HepG2 (cell line): ENCODE data around the gene FAM114A1. TPM values are rescaled to one million over a fixed set of nuclear protein-coding genes. Genes with fewer than 3 reads are reported as not detected.

ENCODE experiments used
- E2F1 ChIP-seq: sonication (generic); formaldehyde crosslinking; IDR thresholded peaks from 2 replicates; pipeline ENCODE4 v1.5.0; 2020; ENCODE audit warnings: missing genetic modification reagents
- KLF16 ChIP-seq, 2 experiments: sonication (generic) in 1 of 2; formaldehyde crosslinking in 1 of 2; IDR thresholded peaks; 2 replicates each; pipeline versions ENCODE4 v1.6.1 to v1.8.0; 2016 to 2023; ENCODE audit warnings: missing genetic modification reagents in 2 of 2, missing compliant biosample characterization in 1 of 2
- MTF1 ChIP-seq: sonication (generic); formaldehyde crosslinking; IDR thresholded peaks from 2 replicates; pipeline ENCODE4 v1.5.0; 2020; ENCODE audit warnings: missing genetic modification reagents
- PAXIP1 ChIP-seq: sonication (generic); formaldehyde crosslinking; conservative IDR thresholded peaks from 2 replicates; pipeline ENCODE4 v1.4.0; 2020; ENCODE audit warnings: mild to moderate bottlenecking, missing genetic modification reagents, moderate library complexity
- ZIK1 ChIP-seq: sonication (generic); formaldehyde crosslinking; IDR thresholded peaks from 2 replicates; pipeline ENCODE4 v1.5.0; 2020; ENCODE audit warnings: mild to moderate bottlenecking, low read depth, missing genetic modification reagents, borderline replicate concordance
- polyA plus RNA-seq, 8 experiments: library from polyadenylated mRNA; depleted of rRNA in 3 of 8; stranded (reverse) in 7 of 8; unstranded in 1 of 8; fragments of >200 nt; fragmentation: Illumina TruSeq in 4 of 8; extraction: Trizol in 4 of 8; gene quantifications; 2 replicates each; pipeline versions ENCODE4 v1.2.1 to v1.2.3, GENCODE V29; 2011 to 2016; ENCODE audit warnings: low read depth in 4 of 8, missing spikeins in 1 of 8, mixed read lengths in 1 of 8; ENCODE audit not compliant: insufficient read depth in 1 of 8
- total RNA-seq, 5 experiments: library from RNA; depleted of rRNA; stranded (reverse); fragments of >200 nt; fragmentation: Illumina TruSeq; extraction: Trizol; gene quantifications; 2 replicates each; pipeline ENCODE4 v1.2.3, GENCODE V29; 2016; ENCODE audit warnings: low read depth in 1 of 5
- TF ChIP-seq, protein P1 (sequence below): sonication (generic); formaldehyde crosslinking; IDR thresholded peaks from 2 replicates; pipeline ENCODE4 v1.4.0; 2020; ENCODE audit warnings: missing genetic modification reagents, borderline replicate concordance
- TF ChIP-seq, protein P2 (sequence below): sonication (generic); formaldehyde crosslinking; IDR thresholded peaks from 2 replicates; pipeline ENCODE4 v1.5.1; 2020; ENCODE audit warnings: mild to moderate bottlenecking, missing genetic modification reagents, borderline replicate concordance

Gene FAM114A1
- total and polyA plus RNA-seq, 2 of the 13 experiments (the other 11 are each of a cell fraction or from before 2014, with no cell fraction given): 61.0 to 76.9 TPM

- TF ChIP-seq, protein P1, sequence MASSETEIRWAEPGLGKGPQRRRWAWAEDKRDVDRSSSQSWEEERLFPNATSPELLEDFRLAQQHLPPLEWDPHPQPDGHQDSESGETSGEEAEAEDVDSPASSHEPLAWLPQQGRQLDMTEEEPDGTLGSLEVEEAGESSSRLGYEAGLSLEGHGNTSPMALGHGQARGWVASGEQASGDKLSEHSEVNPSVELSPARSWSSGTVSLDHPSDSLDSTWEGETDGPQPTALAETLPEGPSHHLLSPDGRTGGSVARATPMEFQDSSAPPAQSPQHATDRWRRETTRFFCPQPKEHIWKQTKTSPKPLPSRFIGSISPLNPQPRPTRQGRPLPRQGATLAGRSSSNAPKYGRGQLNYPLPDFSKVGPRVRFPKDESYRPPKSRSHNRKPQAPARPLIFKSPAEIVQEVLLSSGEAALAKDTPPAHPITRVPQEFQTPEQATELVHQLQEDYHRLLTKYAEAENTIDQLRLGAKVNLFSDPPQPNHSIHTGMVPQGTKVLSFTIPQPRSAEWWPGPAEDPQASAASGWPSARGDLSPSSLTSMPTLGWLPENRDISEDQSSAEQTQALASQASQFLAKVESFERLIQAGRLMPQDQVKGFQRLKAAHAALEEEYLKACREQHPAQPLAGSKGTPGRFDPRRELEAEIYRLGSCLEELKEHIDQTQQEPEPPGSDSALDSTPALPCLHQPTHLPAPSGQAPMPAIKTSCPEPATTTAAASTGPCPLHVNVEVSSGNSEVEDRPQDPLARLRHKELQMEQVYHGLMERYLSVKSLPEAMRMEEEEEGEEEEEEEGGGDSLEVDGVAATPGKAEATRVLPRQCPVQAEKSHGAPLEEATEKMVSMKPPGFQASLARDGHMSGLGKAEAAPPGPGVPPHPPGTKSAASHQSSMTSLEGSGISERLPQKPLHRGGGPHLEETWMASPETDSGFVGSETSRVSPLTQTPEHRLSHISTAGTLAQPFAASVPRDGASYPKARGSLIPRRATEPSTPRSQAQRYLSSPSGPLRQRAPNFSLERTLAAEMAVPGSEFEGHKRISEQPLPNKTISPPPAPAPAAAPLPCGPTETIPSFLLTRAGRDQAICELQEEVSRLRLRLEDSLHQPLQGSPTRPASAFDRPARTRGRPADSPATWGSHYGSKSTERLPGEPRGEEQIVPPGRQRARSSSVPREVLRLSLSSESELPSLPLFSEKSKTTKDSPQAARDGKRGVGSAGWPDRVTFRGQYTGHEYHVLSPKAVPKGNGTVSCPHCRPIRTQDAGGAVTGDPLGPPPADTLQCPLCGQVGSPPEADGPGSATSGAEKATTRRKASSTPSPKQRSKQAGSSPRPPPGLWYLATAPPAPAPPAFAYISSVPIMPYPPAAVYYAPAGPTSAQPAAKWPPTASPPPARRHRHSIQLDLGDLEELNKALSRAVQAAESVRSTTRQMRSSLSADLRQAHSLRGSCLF (CRISPR knock-in tag): no peak
- 0 out of 2 replicates have a peak, but pooled peaks have one; percentile 2 for TF ChIP-seq ZIK1 (CRISPR knock-in tag)
- TF ChIP-seq, protein P2, sequence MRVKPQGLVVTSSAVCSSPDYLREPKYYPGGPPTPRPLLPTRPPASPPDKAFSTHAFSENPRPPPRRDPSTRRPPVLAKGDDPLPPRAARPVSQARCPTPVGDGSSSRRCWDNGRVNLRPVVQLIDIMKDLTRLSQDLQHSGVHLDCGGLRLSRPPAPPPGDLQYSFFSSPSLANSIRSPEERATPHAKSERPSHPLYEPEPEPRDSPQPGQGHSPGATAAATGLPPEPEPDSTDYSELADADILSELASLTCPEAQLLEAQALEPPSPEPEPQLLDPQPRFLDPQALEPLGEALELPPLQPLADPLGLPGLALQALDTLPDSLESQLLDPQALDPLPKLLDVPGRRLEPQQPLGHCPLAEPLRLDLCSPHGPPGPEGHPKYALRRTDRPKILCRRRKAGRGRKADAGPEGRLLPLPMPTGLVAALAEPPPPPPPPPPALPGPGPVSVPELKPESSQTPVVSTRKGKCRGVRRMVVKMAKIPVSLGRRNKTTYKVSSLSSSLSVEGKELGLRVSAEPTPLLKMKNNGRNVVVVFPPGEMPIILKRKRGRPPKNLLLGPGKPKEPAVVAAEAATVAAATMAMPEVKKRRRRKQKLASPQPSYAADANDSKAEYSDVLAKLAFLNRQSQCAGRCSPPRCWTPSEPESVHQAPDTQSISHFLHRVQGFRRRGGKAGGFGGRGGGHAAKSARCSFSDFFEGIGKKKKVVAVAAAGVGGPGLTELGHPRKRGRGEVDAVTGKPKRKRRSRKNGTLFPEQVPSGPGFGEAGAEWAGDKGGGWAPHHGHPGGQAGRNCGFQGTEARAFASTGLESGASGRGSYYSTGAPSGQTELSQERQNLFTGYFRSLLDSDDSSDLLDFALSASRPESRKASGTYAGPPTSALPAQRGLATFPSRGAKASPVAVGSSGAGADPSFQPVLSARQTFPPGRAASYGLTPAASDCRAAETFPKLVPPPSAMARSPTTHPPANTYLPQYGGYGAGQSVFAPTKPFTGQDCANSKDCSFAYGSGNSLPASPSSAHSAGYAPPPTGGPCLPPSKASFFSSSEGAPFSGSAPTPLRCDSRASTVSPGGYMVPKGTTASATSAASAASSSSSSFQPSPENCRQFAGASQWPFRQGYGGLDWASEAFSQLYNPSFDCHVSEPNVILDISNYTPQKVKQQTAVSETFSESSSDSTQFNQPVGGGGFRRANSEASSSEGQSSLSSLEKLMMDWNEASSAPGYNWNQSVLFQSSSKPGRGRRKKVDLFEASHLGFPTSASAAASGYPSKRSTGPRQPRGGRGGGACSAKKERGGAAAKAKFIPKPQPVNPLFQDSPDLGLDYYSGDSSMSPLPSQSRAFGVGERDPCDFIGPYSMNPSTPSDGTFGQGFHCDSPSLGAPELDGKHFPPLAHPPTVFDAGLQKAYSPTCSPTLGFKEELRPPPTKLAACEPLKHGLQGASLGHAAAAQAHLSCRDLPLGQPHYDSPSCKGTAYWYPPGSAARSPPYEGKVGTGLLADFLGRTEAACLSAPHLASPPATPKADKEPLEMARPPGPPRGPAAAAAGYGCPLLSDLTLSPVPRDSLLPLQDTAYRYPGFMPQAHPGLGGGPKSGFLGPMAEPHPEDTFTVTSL (CRISPR knock-in tag): 0 out of 2 replicates have a peak, but pooled peaks have one; percentile 8
- TF ChIP-seq KLF16 (CRISPR knock-in tag; IDR thresholded peaks at IDR 0.05): 0 out of 4 replicates have a peak, but pooled peaks of 1 of the 2 experiments have one; percentile 0
- no peak for TF ChIP-seq PAXIP1 (CRISPR knock-in tag)
- no peak for TF ChIP-seq MTF1 (CRISPR knock-in tag)
- no peak for TF ChIP-seq E2F1 (CRISPR knock-in tag)
Observed at GRCh38 chr4:38904682-38905081, 37.1 kb downstream of the FAM114A1 start (continued).
